Coronary artery (tissue), 2 donors: ENCODE data around the gene KDSR.
A peak's percentile ranks its signal among the peaks of the same experiment; 100 is the strongest.

Source experiments
- DNase-seq: peaks from one replicate; pipeline ENCODE4 v3.0.0-alpha.2; 2017; ENCODE audit warnings: low spot score
- H3K27ac ChIP-seq, 2 donors: fragments of 200-600 bp; sonication (generic); one replicate each; pipeline ENCODE4 v1.5.1; 2016 to 2019
- H3K4me3 ChIP-seq: fragments of 200-600 bp; sonication (generic); 2 replicates; pipeline ENCODE4 v1.5.1; 2016; ENCODE audit warnings: mild to moderate bottlenecking, moderate library complexity
- CTCF ChIP-seq: fragments of 200-600 bp; sonication (generic); IDR thresholded peaks from one replicate; pipeline ENCODE4 v1.5.1; 2019; ENCODE audit warnings: antibody characterized with exemption

The KDSR gene

GRCh38 chr18:63317982-63318888, 48.8 kb downstream of the KDSR start:
- Histone ChIP-seq H3K27ac (peak overlapping the region; percentile 87 to 90), H3K4me3 (peak overlapping the region; percentile 94)
- TF ChIP-seq CTCF, result peak; percentile 84
- peak; percentile 87 for DNase-seq

GRCh38 chr18:63317556-63317946, 49.5 kb downstream of the KDSR start:
- Histone ChIP-seq H3K27ac (peak overlapping the region; percentile 87 to 90), H3K4me3 (peak overlapping the region; percentile 94)
- DNase-seq, result no peak
- no peak for TF ChIP-seq CTCF

- TF ChIP-seq CTCF, result no peak
- Histone ChIP-seq H3K4me3 (peak overlapping the region; percentile 94), H3K27ac (peak overlapping the region; percentile 87 to 90)
- no peak for DNase-seq
Observed at GRCh38 chr18:63316612-63317555, 50.1 kb downstream of the KDSR start.

GRCh38 chr18:63315876-63316275, 51.1 kb downstream of the KDSR start:
- no peak for TF ChIP-seq CTCF
- no peak for DNase-seq
- peak overlapping the region; percentile 94 for H3K4me3 ChIP-seq
- peak overlapping the region in 1 of 2 donors; percentile 17 for H3K27ac ChIP-seq

GRCh38 chr18:63315131-63315662, 51.8 kb downstream of the KDSR start:
- no peak for DNase-seq
- Histone ChIP-seq H3K4me3 (peak overlapping the region; percentile 52), H3K27ac (peak overlapping the region; percentile 13 to 27)
- TF ChIP-seq CTCF, result no peak

GRCh38 chr18:63314062-63314790, 52.8 kb downstream of the KDSR start:
- no peak for TF ChIP-seq CTCF

More at GRCh38 chr18:63314062-63314790, 52.8 kb downstream of the KDSR start:
- DNase-seq, result no peak
- Histone ChIP-seq H3K4me3 (peak overlapping the region; percentile 52), H3K27ac (peak overlapping the region in 1 of 2 donors; percentile 27)
